GM12874 (cell line): Measurements from ENCODE around the gene TMEM229B.

Experiments
- CTCF ChIP-seq: IDR thresholded peaks from 2 replicates; pipeline ENCODE4 v1.5.1; 2011; ENCODE audit warnings: low read depth, mild to moderate bottlenecking, control low read depth, low read length, moderate library complexity; ENCODE audit not compliant: insufficient read depth

The TMEM229B gene

GRCh38 chr14:67449096-67449495, 39.4 kb downstream of the TMEM229B start:
- TF ChIP-seq CTCF: no peak

GRCh38 chr14:67447033-67447381, 41.5 kb downstream of the TMEM229B start:
- no peak for TF ChIP-seq CTCF

GRCh38 chr14:67446371-67447032, 42.0 kb downstream of the TMEM229B start:
- no peak for TF ChIP-seq CTCF

- TF ChIP-seq CTCF: no peak
These were observed 44.1 kb downstream of the TMEM229B start for GRCh38 chr14:67444395-67444794.

- no peak for TF ChIP-seq CTCF
These were observed 46.2 kb downstream of the TMEM229B start for GRCh38 chr14:67442139-67442906.

GRCh38 chr14:67441672-67442071, 46.8 kb downstream of the TMEM229B start:
- TF ChIP-seq CTCF: no peak

GRCh38 chr14:67441256-67441655, 47.3 kb downstream of the TMEM229B start:
- no peak for TF ChIP-seq CTCF
